Measurements from ENCODE around the gene RMI2.

DNA sequence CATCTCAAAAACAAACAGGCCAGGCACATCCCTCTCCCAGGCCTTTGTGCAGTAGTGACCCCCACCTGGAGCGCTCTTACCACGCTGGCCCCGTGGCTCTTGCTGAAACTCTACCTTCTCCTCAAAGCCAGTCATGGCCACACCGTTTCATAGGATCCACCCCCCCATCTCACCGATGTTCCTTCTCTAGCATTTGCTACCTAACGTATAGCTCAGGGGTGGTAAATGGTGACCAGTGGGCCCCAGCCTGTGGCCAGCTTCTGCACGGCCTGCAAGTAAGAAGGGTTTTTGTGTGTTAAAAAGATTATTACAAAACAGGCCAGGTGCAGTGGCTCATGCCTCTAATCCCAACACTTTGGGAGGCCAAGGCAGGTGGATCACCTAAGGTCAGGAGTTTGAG, 43.8 kb downstream of the RMI2 start:
- TF ChIP-seq POLR2A (IDR thresholded peaks at IDR 0.05; ENCODE audit: low read length) (no peak), BHLHE40 (IDR thresholded peaks at IDR 0.05; ENCODE audit: low read depth, low read length) (no peak)
- TF ChIP-seq, protein P1, sequence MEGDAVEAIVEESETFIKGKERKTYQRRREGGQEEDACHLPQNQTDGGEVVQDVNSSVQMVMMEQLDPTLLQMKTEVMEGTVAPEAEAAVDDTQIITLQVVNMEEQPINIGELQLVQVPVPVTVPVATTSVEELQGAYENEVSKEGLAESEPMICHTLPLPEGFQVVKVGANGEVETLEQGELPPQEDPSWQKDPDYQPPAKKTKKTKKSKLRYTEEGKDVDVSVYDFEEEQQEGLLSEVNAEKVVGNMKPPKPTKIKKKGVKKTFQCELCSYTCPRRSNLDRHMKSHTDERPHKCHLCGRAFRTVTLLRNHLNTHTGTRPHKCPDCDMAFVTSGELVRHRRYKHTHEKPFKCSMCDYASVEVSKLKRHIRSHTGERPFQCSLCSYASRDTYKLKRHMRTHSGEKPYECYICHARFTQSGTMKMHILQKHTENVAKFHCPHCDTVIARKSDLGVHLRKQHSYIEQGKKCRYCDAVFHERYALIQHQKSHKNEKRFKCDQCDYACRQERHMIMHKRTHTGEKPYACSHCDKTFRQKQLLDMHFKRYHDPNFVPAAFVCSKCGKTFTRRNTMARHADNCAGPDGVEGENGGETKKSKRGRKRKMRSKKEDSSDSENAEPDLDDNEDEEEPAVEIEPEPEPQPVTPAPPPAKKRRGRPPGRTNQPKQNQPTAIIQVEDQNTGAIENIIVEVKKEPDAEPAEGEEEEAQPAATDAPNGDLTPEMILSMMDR (IDR thresholded peaks at IDR 0.05) = no peak
